Psoas muscle (tissue), 8 donors: ENCODE data around the gene TNFSF13. TPM values are rescaled to one million over a fixed set of nuclear protein-coding genes. Genes with fewer than 3 reads are reported as not detected.

Experiments
- ATAC-seq, 4 donors: fragments of 200-7000 bp; cut with Tn5 transposase; one replicate each; pipeline ENCODE4 v1.9.1; 2020; ENCODE audit warnings: moderate library complexity in 3 of 4, mild to moderate bottlenecking in 2 of 4
- DNase-seq, 2 donors: peaks; one replicate each; pipeline ENCODE4 v3.0.0-alpha.2; 2020
- H3K27ac ChIP-seq: fragments of 200-600 bp; one replicate; pipeline ENCODE4 v1.8.0; 2022
- H3K27me3 ChIP-seq, 3 donors: fragments of 200-600 bp in 1 of 3; one replicate each; pipeline versions ENCODE4 v1.6.1 to v1.8.0; 2013 to 2022; ENCODE audit warnings: low read length in 2 of 3, mild to moderate bottlenecking in 2 of 3, moderate library complexity in 1 of 3; ENCODE audit not compliant: insufficient read depth in 3 of 3
- H3K36me3 ChIP-seq, 2 donors: fragments of 200-600 bp in 1 of 2; one replicate each; pipeline versions ENCODE4 v1.6.1 to v1.8.0; 2013 to 2022; ENCODE audit warnings: low read depth in 1 of 2, mild to moderate bottlenecking in 1 of 2, moderate library complexity in 1 of 2; ENCODE audit not compliant: insufficient read depth in 1 of 2
- H3K4me1 ChIP-seq: fragments of 200-600 bp; one replicate; pipeline ENCODE4 v1.8.0; 2022
- H3K4me3 ChIP-seq: fragments of 200-600 bp; one replicate; pipeline ENCODE4 v1.8.0; 2022; ENCODE audit warnings: mild to moderate bottlenecking
- H3K9me3 ChIP-seq: fragments of 200-600 bp; one replicate; pipeline ENCODE4 v1.8.0; 2022
- CTCF ChIP-seq: fragments of 200-600 bp; IDR thresholded peaks from one replicate; pipeline ENCODE4 v1.8.0; 2022; ENCODE audit warnings: antibody characterized with exemption
- WGBS, 3 donors: extraction: QIAGEN DNeasy Blood & Tissue Kit; methylation state at CpG; one replicate each; pipeline versions ENCODE4 v1.1.6 to v1.1.7; 2013; 5-methylcytosine and 5-hydroxymethylcytosine counted together
- intact Hi-C, 2 donors: fragments of 100-400 bp; cut with DNase I; formaldehyde crosslinking; loops; one replicate each; pipeline versions ENCODE4 v1.11.0 to v1.14.2; 2022
- polyA plus RNA-seq, 3 donors: library from polyadenylated mRNA; stranded (reverse); fragments of 200-250 nt; gene quantifications; one replicate each; pipeline ENCODE4 v1.2.3, GENCODE V29; 2013
- total RNA-seq, 4 donors: library from RNA; stranded (reverse); fragmentation: NEBNext Ultra II Directional in 2 of 4; extraction: Animal tissue kit (Norgen Biotek cat#: 25700) in 2 of 4; gene quantifications; one replicate each; pipeline versions ENCODE4 v1.2.1 to v1.2.4, GENCODE V29; 2021 to 2023
- donor health status: healthy with polysubstance abuse.
- donor health status: DM: no; HTN: no; CAD: no; lungs with moderate emphysema.
- donor health status: Bipolar disorder and iron deficiency.
- donor health status: healthy.
- donor health status: DM: yes; HTN: yes; CAD: no.
- donor health status: DM: no; HTN: no; CAD: no.
- donor health status: DM: no; HTN: no; CAD: no.
- donor health status: DM: yes; HTN: yes; CAD: no.

TNFSF13 gene
- total and polyA plus RNA-seq, 7 donors: 2.8 to 5.4 (median 4.0) TPM

- no peaks in the 10 kb centered on the region for H3K9me3 ChIP-seq
- intact Hi-C loops: no loop called here
- peak overlapping the region; percentile 100 for H3K27ac ChIP-seq
- H3K4me1 ChIP-seq: peaks cover 32% of the 10 kb centered on the region
- H3K27me3 ChIP-seq: no peaks in the 10 kb centered on the region
- no peak for TF ChIP-seq CTCF
- 1 to 2% (median 2%) methylated on average over 11 of the region's 11 CpGs for WGBS, 3 donors
- H3K4me3 ChIP-seq: peak overlapping the region; percentile 100
- ATAC-seq: no peak
- peaks cover 10 to 76% of the 10 kb centered on the region in 2 donors for H3K36me3 ChIP-seq
- no peak for DNase-seq
These were observed 13.7 kb downstream of the TNFSF13 start for GRCh38 chr17:7572338-7572587.

- Histone ChIP-seq H3K4me3 (peak overlapping the region; percentile 100), H3K27me3 (no peaks in the 10 kb centered on the region), H3K27ac (peak overlapping the region; percentile 100), H3K9me3 (no peaks in the 10 kb centered on the region), H3K4me1 (peaks cover 33% of the 10 kb centered on the region), H3K36me3 (peaks cover 13 to 76% of the 10 kb centered on the region in 2 donors)
- peak; percentile 87 to 90 (median 90) for ATAC-seq
- intact Hi-C loops: no loop called here
- 0 to 1% (median 0%) methylated on average over 52 to 73 of the region's 73 CpGs for WGBS, 3 donors
- peak; percentile 99 to 100 for DNase-seq
- no peak for TF ChIP-seq CTCF
These were observed 14.2 kb downstream of the TNFSF13 start for GRCh38 chr17:7572588-7573323.

- peak overlapping the region; percentile 100 for H3K27ac ChIP-seq
- WGBS, 3 donors: 0% methylated on average over 57 to 71 of the region's 71 CpGs
- peaks cover 16 to 79% of the 10 kb centered on the region in 2 donors for H3K36me3 ChIP-seq
- peaks cover 38% of the 10 kb centered on the region for H3K4me1 ChIP-seq
- no peaks in the 10 kb centered on the region for H3K9me3 ChIP-seq
- peak overlapping the region; percentile 100 for H3K4me3 ChIP-seq
- TF ChIP-seq CTCF: no peak
- H3K27me3 ChIP-seq: no peaks in the 10 kb centered on the region
- intact Hi-C loops: no loop called here
- DNase-seq (peak; percentile 92 to 95), ATAC-seq (peak; percentile 65 to 79 (median 68))
These were observed 15.0 kb downstream of the TNFSF13 start for GRCh38 chr17:7573324-7574080.

- H3K27ac ChIP-seq: peak overlapping the region; percentile 100
- peaks cover 16 to 75% of the 10 kb centered on the region in 2 donors for H3K36me3 ChIP-seq
- ATAC-seq (no peak), DNase-seq (no peak)
- peaks cover 43% of the 10 kb centered on the region for H3K4me1 ChIP-seq
- no peaks in the 10 kb centered on the region for H3K27me3 ChIP-seq
- WGBS, 3 donors: 25 to 31% (median 25%) methylated on average over 15 of the region's 15 CpGs
- intact Hi-C loops: no loop called here
- H3K4me3 ChIP-seq: peak overlapping the region; percentile 100
- H3K9me3 ChIP-seq: no peaks in the 10 kb centered on the region
- TF ChIP-seq CTCF: no peak
These were observed 15.8 kb downstream of the TNFSF13 start for GRCh38 chr17:7574176-7574953.
